ENCODE measurements around the gene LRRC25. TPM values are rescaled to one million over a fixed set of nuclear protein-coding genes. Genes with fewer than 3 reads are reported as not detected.

LRRC25 gene
- total RNA-seq, 1 experiment from 2014 or later = not detected

DNA sequence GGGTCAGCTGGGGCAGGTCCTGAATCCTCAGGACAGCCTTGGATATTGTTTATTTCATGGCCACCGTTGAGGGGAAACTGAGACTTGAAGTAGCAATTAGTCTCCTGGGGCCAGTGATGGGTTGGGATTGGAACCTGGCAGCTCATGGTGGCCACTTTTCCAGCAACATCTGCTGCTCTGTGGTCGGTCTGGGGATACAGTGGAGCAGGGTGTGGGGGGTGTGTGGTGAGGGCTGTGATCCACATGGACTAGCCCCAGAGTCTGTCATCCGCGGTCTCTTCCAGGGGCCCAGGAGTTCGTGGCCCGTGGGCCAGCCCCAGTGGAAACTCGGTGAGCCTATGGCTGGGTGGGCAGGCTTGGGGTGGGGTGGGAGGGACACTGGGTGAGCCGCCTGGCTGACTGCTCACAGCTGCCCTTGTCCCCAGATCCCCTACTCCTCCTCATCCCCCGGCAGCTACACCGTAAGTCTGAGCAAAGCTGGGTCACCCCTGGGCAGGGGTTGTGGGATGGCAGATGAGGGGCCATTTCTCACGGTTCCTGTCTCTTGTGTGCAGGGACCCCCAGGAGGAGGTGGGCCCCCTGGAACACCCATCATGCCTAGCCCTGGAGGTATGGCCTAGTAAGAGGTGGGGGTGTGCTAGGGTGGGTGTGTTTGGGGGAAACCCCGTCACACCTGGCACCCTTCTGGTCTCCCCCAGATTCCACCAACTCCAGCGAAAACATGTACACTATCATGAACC lies 35.0 kb upstream of the LRRC25 start:
- Histone ChIP-seq H3K4me2 (ENCODE audit: insufficient read depth, insufficient read length, low read length) (peak overlapping the region; percentile 44), H3K23ac (ENCODE audit: insufficient read length, low read depth, low read length) (no peak overlapping the region), H3T11ph (ENCODE audit: low read length) (no peak overlapping the region), H3K23me2 (ENCODE audit: insufficient read length, low read depth, low read length, poor library complexity, severe bottlenecking) (peaks cover 12% of the 10 kb centered on the region), H3K9me3 (ENCODE audit: control insufficient read depth, low read depth, low read length) (no peaks in the 10 kb centered on the region), H3K4ac (ENCODE audit: low read depth, low read length) (no peak overlapping the region), H4K20me1 (ENCODE audit: control insufficient read depth, insufficient read depth, insufficient read length) (peaks cover 3% of the 10 kb centered on the region), H3K4me1 (ENCODE audit: insufficient read depth, low read length) (no peaks in the 10 kb centered on the region; the same call in 1 of the 2 replicates), H4K5ac (ENCODE audit: insufficient read length, low read depth, low read length) (no peak overlapping the region), H3K18ac (ENCODE audit: insufficient read length, low read depth, low read length) (peak overlapping the region; percentile 68), H4K8ac (replicated peaks; ENCODE audit: insufficient read length, low read depth, low read length) (no peak overlapping the region), H2AK5ac (ENCODE audit: insufficient read length, low read length) (no peak overlapping the region), H2BK5ac (ENCODE audit: insufficient read length, low read length) (no peak overlapping the region), H2AFZ (ENCODE audit: low read length) (no peak overlapping the region), H2BK15ac (ENCODE audit: low read depth, low read length) (no peak overlapping the region), H2BK120ac (ENCODE audit: low read depth, low read length, poor library complexity, severe bottlenecking) (peak overlapping the region; percentile 57), H3K56ac (ENCODE audit: insufficient read length, low read depth, low read length) (no peak overlapping the region), H3K79me2 (ENCODE audit: insufficient read depth, low read length) (no peaks in the 10 kb centered on the region), H2BK20ac (ENCODE audit: low read depth, low read length, poor library complexity, severe bottlenecking) (no peak overlapping the region), H3K9ac (ENCODE audit: extremely low read depth, insufficient read length, low read length) (no peak overlapping the region), H3K27me3 (ENCODE audit: insufficient read depth, low read length) (no peaks in the 10 kb centered on the region), H3K79me1 (ENCODE audit: insufficient read depth, low read depth, low read length, poor library complexity, severe bottlenecking) (no peaks in the 10 kb centered on the region), H4K91ac (ENCODE audit: insufficient read length, low read depth, low read length) (no peak overlapping the region), H3K27ac (ENCODE audit: insufficient read length, low read depth, low read length) (no peak overlapping the region), H3K14ac (ENCODE audit: insufficient read depth, low read length) (peak overlapping the region; percentile 73), H2BK12ac (ENCODE audit: insufficient read length, low read depth, low read length) (no peak overlapping the region)
- Mint-ChIP-seq H3K36me3 (ENCODE audit: insufficient read depth in 1 of 3, low read depth in 3 of 3) (peaks cover 2 to 21% (median 19%) of the 10 kb centered on the region in 3 experiments; a peak in 6 of 7 replicates), H3K9me3 (no peaks in the 10 kb centered on the region; a peak in 1 of 5 replicates), H3K4me1 (peaks cover 18 to 25% of the 10 kb centered on the region in 2 experiments), H3K27ac (no peak overlapping the region; a peak in 1 of 7 replicates), H3K4me3 (peak overlapping the region; percentile 58 to 71), H3K27me3 (ENCODE audit: low read depth) (peaks cover 2% of the 10 kb centered on the region)
- TF ChIP-seq, protein P1, sequence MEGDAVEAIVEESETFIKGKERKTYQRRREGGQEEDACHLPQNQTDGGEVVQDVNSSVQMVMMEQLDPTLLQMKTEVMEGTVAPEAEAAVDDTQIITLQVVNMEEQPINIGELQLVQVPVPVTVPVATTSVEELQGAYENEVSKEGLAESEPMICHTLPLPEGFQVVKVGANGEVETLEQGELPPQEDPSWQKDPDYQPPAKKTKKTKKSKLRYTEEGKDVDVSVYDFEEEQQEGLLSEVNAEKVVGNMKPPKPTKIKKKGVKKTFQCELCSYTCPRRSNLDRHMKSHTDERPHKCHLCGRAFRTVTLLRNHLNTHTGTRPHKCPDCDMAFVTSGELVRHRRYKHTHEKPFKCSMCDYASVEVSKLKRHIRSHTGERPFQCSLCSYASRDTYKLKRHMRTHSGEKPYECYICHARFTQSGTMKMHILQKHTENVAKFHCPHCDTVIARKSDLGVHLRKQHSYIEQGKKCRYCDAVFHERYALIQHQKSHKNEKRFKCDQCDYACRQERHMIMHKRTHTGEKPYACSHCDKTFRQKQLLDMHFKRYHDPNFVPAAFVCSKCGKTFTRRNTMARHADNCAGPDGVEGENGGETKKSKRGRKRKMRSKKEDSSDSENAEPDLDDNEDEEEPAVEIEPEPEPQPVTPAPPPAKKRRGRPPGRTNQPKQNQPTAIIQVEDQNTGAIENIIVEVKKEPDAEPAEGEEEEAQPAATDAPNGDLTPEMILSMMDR (conservative IDR thresholded peaks at IDR 0.05) = no peak
- WGBS (ENCODE audit: extremely low coverage, insufficient read length, low lambda C conversion rate) = no CpG with 5 or more reads among the region's 13 CpGs
- no peak for DNase-seq
